HCT116 (cell line): ENCODE results near the gene ANKS4B. TPM values are rescaled to one million over a fixed set of nuclear protein-coding genes. Genes with fewer than 3 reads are reported as not detected.

Source experiments
- ATAC-seq: fragments of 200-7000 bp; cut with Tn5 transposase; 2 replicates; pipeline ENCODE4 v1.9.1; 2020; ENCODE audit warnings: mild to moderate bottlenecking, moderate library complexity
- BruUV-seq: library from RNA; stranded (reverse); fragments of 400-500 nt; replicated peaks from 2 replicates; lab custom pipeline; 2021; lab: Mats Ljungman, UMichigan
- CTCF ChIA-PET: fragments of 300-600 bp; sonication (Branson Sonifier 250); formaldehyde crosslinking; loops from one replicate; lab custom pipeline; 2021; ENCODE audit warnings: antibody characterized with exemption; lab: Charles Lee
- POLR2A ChIA-PET: fragments of 300-600, 350-600 bp; sonication (Branson Sonifier 250); formaldehyde crosslinking; loops from one replicate; lab custom pipeline; 2021; ENCODE audit warnings: antibody characterized with exemption; lab: Charles Lee
- RAD21 ChIA-PET, 2 experiments: fragments of 300-600 bp; sonication (Branson Sonifier 250); formaldehyde crosslinking; loops; one replicate each; lab custom pipeline; 2023; ENCODE audit warnings: low total read pairs in 2 of 2; ENCODE audit not compliant: uncharacterized antibody in 2 of 2, unreplicated experiment in 2 of 2, low non-redundant PET in 1 of 2; lab: Charles Lee
- DNase-seq: peaks from one replicate; pipeline ENCODE4 v3.0.0-alpha.2; 2010; ENCODE audit warnings: low read depth, low spot score
- H2AFZ ChIP-seq: fragments of 200-600 bp; shearing (Covaris generic), sonication (generic); 2 replicates; pipeline ENCODE4 v1.6.1; 2017; ENCODE audit warnings: low read depth, mixed run types, mixed read lengths, antibody characterized with exemption, low read length; ENCODE audit not compliant: poor library complexity, severe bottlenecking
- H3K27ac ChIP-seq: 2 replicates; pipeline ENCODE4 v1.5.1; 2012; ENCODE audit warnings: low read depth, low read length
- H3K27me3 ChIP-seq: fragments of 200-600 bp; sonication (generic); 2 replicates; pipeline ENCODE4 v1.6.1; 2016; ENCODE audit warnings: mixed run types, low read length, mixed read lengths; ENCODE audit not compliant: insufficient read depth
- H3K36me3 ChIP-seq, 2 experiments: fragments of 200-500 bp in 1 of 2; fragments of 200-600 bp in 1 of 2; sonication (Bioruptor generic) in 1 of 2; sonication (generic) in 1 of 2; 2 replicates each; pipeline versions ENCODE4 v1.5.1 to v1.6.1; 2014 to 2016; ENCODE audit warnings: low read length in 2 of 2, inconsistent platforms in 1 of 2, mixed read lengths in 1 of 2, mixed run types in 1 of 2; ENCODE audit not compliant: insufficient read depth in 2 of 2, control insufficient read depth in 1 of 2
- H3K4me1 ChIP-seq, 2 experiments: fragments of 200-600 bp in 1 of 2; sonication (generic) in 1 of 2; 2 replicates each; pipeline versions ENCODE4 v1.5.1 to v1.6.1; 2012 to 2017; ENCODE audit warnings: low read length in 2 of 2, inconsistent platforms in 1 of 2, mild to moderate bottlenecking in 1 of 2, mixed read lengths in 1 of 2, mixed run types in 1 of 2, moderate library complexity in 1 of 2; ENCODE audit not compliant: insufficient read depth in 2 of 2, control insufficient read depth in 1 of 2
- H3K4me2 ChIP-seq: fragments of 200-600 bp; sonication (generic); 2 replicates; pipeline ENCODE4 v1.6.1; 2017; ENCODE audit warnings: mixed run types, low read length, mixed read lengths
- H3K4me3 ChIP-seq, 2 experiments: fragments of 200-600 bp in 1 of 2; sonication (generic) in 1 of 2; replicated peaks in 1 of 2; 2 replicates each; pipeline ENCODE4 v1.5.1; 2011 to 2016; ENCODE audit warnings: low read length in 2 of 2, control low read depth in 1 of 2, low read depth in 1 of 2, mild to moderate bottlenecking in 1 of 2, mixed read lengths in 1 of 2, mixed run types in 1 of 2
- H3K79me2 ChIP-seq: fragments of 200-600 bp; sonication (generic); 2 replicates; pipeline ENCODE4 v1.6.1; 2017; ENCODE audit warnings: mild to moderate bottlenecking, mixed run types, low read length, moderate library complexity, mixed read lengths; ENCODE audit not compliant: insufficient read depth
- H3K9ac ChIP-seq: fragments of 200-600 bp; sonication (generic); 2 replicates; pipeline ENCODE4 v1.6.1; 2016; ENCODE audit warnings: low read length, mixed read lengths
- H3K9me2 ChIP-seq: fragments of 200-600 bp; sonication (generic), shearing (Covaris generic); 2 replicates; pipeline ENCODE4 v1.6.1; 2017; ENCODE audit warnings: mixed run types, mild to moderate bottlenecking, moderate library complexity; ENCODE audit not compliant: insufficient read depth
- H3K9me3 ChIP-seq, 2 experiments: fragments of 200-500 bp in 1 of 2; fragments of 200-600 bp in 1 of 2; sonication (Bioruptor generic) in 1 of 2; sonication (generic) in 1 of 2; 2 replicates each; pipeline ENCODE4 v1.6.1; 2014 to 2017; ENCODE audit warnings: low read length in 2 of 2, mixed read lengths in 2 of 2, inconsistent platforms in 1 of 2, low read depth in 1 of 2, mild to moderate bottlenecking in 1 of 2, mixed run types in 1 of 2, moderate library complexity in 1 of 2; ENCODE audit not compliant: control insufficient read depth in 1 of 2, insufficient read depth in 1 of 2
- H4K20me1 ChIP-seq: fragments of 200-600 bp; sonication (generic), shearing (Covaris generic); 2 replicates; pipeline ENCODE4 v1.6.1; 2017; ENCODE audit warnings: mixed run types, mild to moderate bottlenecking, moderate library complexity; ENCODE audit not compliant: insufficient read depth
- ATF3 ChIP-seq: IDR thresholded peaks from 2 replicates; pipeline ENCODE4 v1.6.1; 2012
- CBX3 ChIP-seq: IDR thresholded peaks from 2 replicates; pipeline ENCODE4 v1.6.1; 2012; ENCODE audit warnings: low read depth
- CEBPB ChIP-seq: IDR thresholded peaks from 2 replicates; pipeline ENCODE4 v1.6.1; 2012; ENCODE audit warnings: low read depth
- CTCF ChIP-seq, 3 experiments: fragments of 200-600 bp in 1 of 3; sonication (generic) in 1 of 3; IDR thresholded peaks in 2 of 3; conservative IDR thresholded peaks in 1 of 3; 2 replicates each; pipeline ENCODE4 v1.5.1; 2012 to 2017; ENCODE audit warnings: low read depth in 2 of 3, low read length in 2 of 3, antibody characterized with exemption in 1 of 3, borderline replicate concordance in 1 of 3, control low read depth in 1 of 3, mild to moderate bottlenecking in 1 of 3, mixed read lengths in 1 of 3, mixed run types in 1 of 3, moderate library complexity in 1 of 3; ENCODE audit not compliant: insufficient read depth in 1 of 3
- EGR1 ChIP-seq: IDR thresholded peaks from 2 replicates; pipeline ENCODE4 v1.6.1; 2012; ENCODE audit warnings: low read depth
- EZH2 ChIP-seq: fragments of 200-600 bp; sonication (generic); IDR thresholded peaks from 2 replicates; pipeline ENCODE4 v1.6.1; 2017; ENCODE audit warnings: antibody characterized with exemption, mixed run types
- EZH2phosphoT487 ChIP-seq: fragments of 200-600 bp; IDR thresholded peaks from 2 replicates; pipeline ENCODE4 v1.6.1; 2018; ENCODE audit warnings: antibody characterized with exemption, borderline replicate concordance
- JUND ChIP-seq: IDR thresholded peaks from 2 replicates; pipeline ENCODE4 v1.6.1; 2012
- MAX ChIP-seq: IDR thresholded peaks from 2 replicates; pipeline ENCODE4 v1.6.1; 2012
- POLR2A ChIP-seq: IDR thresholded peaks from 2 replicates; pipeline ENCODE4 v1.7.0; 2011; ENCODE audit warnings: borderline replicate concordance; ENCODE audit not compliant: insufficient read depth, insufficient read length; ENCODE audit errors: extremely low read depth
- POLR2AphosphoS5 ChIP-seq: IDR thresholded peaks from 2 replicates; pipeline ENCODE4 v1.6.1; 2011; ENCODE audit warnings: mild to moderate bottlenecking, low read depth, low read length, moderate library complexity
- RAD21 ChIP-seq: IDR thresholded peaks from 2 replicates; pipeline ENCODE4 v1.6.1; 2012; ENCODE audit warnings: low read depth, mild to moderate bottlenecking
- SIN3A ChIP-seq: IDR thresholded peaks from 2 replicates; pipeline ENCODE4 v1.6.1; 2012; ENCODE audit warnings: low read depth
- SP1 ChIP-seq: IDR thresholded peaks from 2 replicates; pipeline ENCODE4 v1.6.1; 2012; ENCODE audit warnings: low read depth
- TCF7L2 ChIP-seq: IDR thresholded peaks from 2 replicates; pipeline ENCODE4 v1.7.0; 2011; ENCODE audit warnings: borderline replicate concordance, inconsistent platforms; ENCODE audit not compliant: insufficient read depth, insufficient read length; ENCODE audit errors: extremely low read depth
- YY1 ChIP-seq: IDR thresholded peaks from 2 replicates; pipeline ENCODE4 v1.6.1; 2011; ENCODE audit warnings: low read length, low read depth, moderate library complexity, mild to moderate bottlenecking; ENCODE audit not compliant: insufficient replicate concordance; ENCODE audit errors: extremely low read depth
- ZBTB33 ChIP-seq: IDR thresholded peaks from 2 replicates; pipeline ENCODE4 v1.6.1; 2011; ENCODE audit warnings: mild to moderate bottlenecking, low read length, moderate library complexity; ENCODE audit not compliant: insufficient replicate concordance; ENCODE audit errors: extremely low read depth
- ZFX ChIP-seq: fragments of 450-650 bp; IDR thresholded peaks from 2 replicates; pipeline ENCODE4 v1.6.1; 2017
- ZNF274 ChIP-seq: fragments of 200-500 bp; sonication (Bioruptor generic); IDR thresholded peaks from 2 replicates; pipeline ENCODE4 v1.6.1; 2014; ENCODE audit warnings: mild to moderate bottlenecking, low read depth, low read length, inconsistent platforms
- intact Hi-C: fragments of 100-400 bp; cut with micrococcal nuclease; formaldehyde crosslinking; loops from 2 replicates; pipeline ENCODE4 v1.10.0; 2022
- total RNA-seq: library from RNA; stranded (reverse); gene quantifications from one replicate; pipeline ENCODE4 v1.2.1, GENCODE V29; 2021; ENCODE audit not compliant: unreplicated experiment

Gene ANKS4B
- total RNA-seq, 1 experiment from 2014 or later: not detected

- Histone ChIP-seq H3K9me3 (no peaks in the 10 kb centered on the region), H3K27me3 (no peaks in the 10 kb centered on the region; the same call in 1 of the 2 replicates), H3K9ac (peak within 1 kb of the TSS; percentile 55), H3K4me2 (peak within 1 kb of the TSS; percentile 100), H3K27ac (no peak within 1 kb of the TSS), H3K36me3 (no peaks in the 10 kb centered on the region), H3K9me2 (no peaks in the 10 kb centered on the region), H2AFZ (peak within 1 kb of the TSS; percentile 81), H3K4me3 (peak within 1 kb of the TSS; percentile 44 to 67), H3K4me1 (peaks cover 0 to 18% of the 10 kb centered on the region in 2 experiments; a peak in 1 of 4 replicates), H3K79me2 (no peaks in the 10 kb centered on the region), H4K20me1 (no peaks in the 10 kb centered on the region)
- ATAC-seq (peak; percentile 98), DNase-seq (no peak)
- CTCF ChIA-PET: interaction anchor here (1.0 to 3.3 kb wide), 2 partner anchors 10 to 90 kb away, joined by 3 to 22 read pairs; no protein-coding TSS in a partner anchor
- POLR2A ChIA-PET: no interaction called here
- intact Hi-C loops: loop anchor here (1.0 kb wide), 1 partner anchor 90 kb away; no protein-coding TSS in a partner anchor
- RAD21 ChIA-PET: no interaction called here
- BruUV-seq: no TSS peak
- 0 out of 2 replicates have a peak, but pooled peaks have one; percentile 26 for TF ChIP-seq CBX3
- TF ChIP-seq MAX: 0 out of 2 replicates have a peak, but pooled peaks have one; percentile 6
- TF ChIP-seq EZH2phosphoT487: no peak
- peak; percentile 48 for TF ChIP-seq RAD21
- no peak for TF ChIP-seq POLR2A
- no peak for TF ChIP-seq ZFX
- TF ChIP-seq EGR1: peak; percentile 70
- TF ChIP-seq CTCF (IDR thresholded peaks at IDR 0.05 in 2 of 3, conservative IDR thresholded peaks at IDR 0.05 in 1 of 3; ENCODE audit: borderline replicate concordance in 1 of 3, insufficient read depth in 1 of 3, low read depth in 2 of 3, low read length in 2 of 3): peak; percentile 47 to 88 (median 88); a peak in 5 of 6 replicates
- TF ChIP-seq YY1: no peak
- TF ChIP-seq TCF7L2: no peak
- TF ChIP-seq SP1: no peak; the same call in 1 of the 2 replicates
- no peak for TF ChIP-seq JUND
- TF ChIP-seq ATF3: no peak
- peak; percentile 37; the same call in 1 of the 2 replicates for TF ChIP-seq POLR2AphosphoS5
- TF ChIP-seq EZH2: no peak
- no peak for TF ChIP-seq ZNF274
- no peak for TF ChIP-seq CEBPB
- no peak for TF ChIP-seq ZBTB33
- no peak for TF ChIP-seq SIN3A
Observed at GRCh38 chr16:21277927-21278706, 44.6 kb downstream of the ANKS4B start, which contains the start of gene CRYM. TSS of gene CRYM (minus strand) at chr16:21278290. CDS start at chr16:21278251, 39 bp downstream.
